GM21526 (cell line): ENCODE results near the gene AGBL1.

Experiments used
- ATAC-seq: cut with Tn5 transposase; IDR thresholded peaks from one replicate; pipeline ENCODE4 v1.9.1; 2021; ENCODE audit warnings: moderate library complexity; ENCODE audit not compliant: unreplicated experiment, low FRiP score

Gene AGBL1

GRCh38 chr15:86892774-86893449, 813.2 kb downstream of the AGBL1 start:
- no peak for ATAC-seq

DNA sequence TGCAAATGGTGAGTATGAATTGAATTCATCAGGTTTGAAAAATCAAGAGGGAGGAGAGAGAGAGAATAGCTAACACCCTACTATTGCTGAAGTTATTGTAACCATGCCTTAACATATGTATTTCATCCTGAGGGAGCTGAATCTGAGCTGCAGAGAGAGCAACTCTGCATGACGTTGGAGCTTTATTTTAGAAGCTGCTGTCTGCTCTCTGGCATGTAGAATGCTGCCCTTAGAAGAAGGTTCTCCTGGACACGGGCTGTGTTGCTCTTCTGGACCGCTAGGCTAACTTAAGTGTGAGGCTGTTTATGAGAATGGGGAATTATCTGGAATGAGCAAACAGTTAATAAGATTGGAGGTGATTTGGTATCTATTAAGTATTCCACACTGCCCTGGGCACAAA, 814.6 kb downstream of the AGBL1 start:
- ATAC-seq: no peak

GRCh38 chr15:86903642-86904421, 824.2 kb downstream of the AGBL1 start:
- ATAC-seq: no peak

DNA sequence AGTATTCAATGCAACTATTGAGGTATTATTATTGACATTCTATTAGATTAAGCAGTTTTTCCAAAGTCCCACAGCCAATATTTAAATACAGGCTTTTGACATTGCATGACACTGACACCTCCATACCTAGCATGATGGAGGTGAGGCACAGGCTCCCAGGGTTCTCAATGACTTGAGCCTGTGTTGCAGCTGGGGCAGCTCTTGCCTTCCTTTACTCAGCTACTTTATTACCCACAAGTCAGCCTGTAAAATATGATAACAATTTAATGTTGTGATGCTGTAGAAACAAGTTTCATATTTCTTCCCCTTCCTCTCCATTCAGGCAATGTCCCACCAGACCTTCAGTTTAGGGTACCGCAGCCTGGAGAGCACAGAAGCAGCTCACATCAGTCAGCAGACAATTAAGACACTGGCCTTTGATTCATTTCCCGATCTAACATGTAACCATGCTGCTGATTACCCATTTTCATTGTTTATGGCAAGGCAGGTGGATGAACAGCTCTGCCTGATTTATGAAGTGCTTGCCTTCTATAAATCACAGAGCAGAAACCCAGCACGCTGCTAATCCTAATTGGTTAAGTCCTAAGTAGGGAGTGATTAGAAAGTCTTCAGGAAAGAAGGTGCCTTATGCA, 826.1 kb downstream of the AGBL1 start:
- no peak for ATAC-seq

DNA sequence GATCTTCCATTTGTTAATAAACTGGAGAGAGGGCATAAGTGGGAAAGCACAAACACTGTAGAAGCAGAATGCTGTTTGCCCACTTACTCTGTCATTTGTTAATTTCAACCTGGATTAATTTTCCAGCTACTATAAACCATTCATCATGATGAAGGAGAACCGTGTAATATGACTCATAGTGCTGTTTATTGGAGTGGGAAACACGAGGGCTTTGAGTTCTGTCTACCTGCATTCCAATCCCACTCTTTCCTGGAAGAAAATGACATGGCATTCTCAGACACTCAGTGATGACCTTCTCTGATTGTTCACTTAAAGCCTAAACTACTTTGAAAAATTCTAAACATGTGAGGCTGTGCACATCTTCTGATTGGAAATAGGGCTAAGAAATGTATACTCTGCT, 826.7 kb downstream of the AGBL1 start:
- ATAC-seq: no peak

- no peak for ATAC-seq
These were observed 831.4 kb downstream of the AGBL1 start for GRCh38 chr15:86911022-86911421.

DNA sequence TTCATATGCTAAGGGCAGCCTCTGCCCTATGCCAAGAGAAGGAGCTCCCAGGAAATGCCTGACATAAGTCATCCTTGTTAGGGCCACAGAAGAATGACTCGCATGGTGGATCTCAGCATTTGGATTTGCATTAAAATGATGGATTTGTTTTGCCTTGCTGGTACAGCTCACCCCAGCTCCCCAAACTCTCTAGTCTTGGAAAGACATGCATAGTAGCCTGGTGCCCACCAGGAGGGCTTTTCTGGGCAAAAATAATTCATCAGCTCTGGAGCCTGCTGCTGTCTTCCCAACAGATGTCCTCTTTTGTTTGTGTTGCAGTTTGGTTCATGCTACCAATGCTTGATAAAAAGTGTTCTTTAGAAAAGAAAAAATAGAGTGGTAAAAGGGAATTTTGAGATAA, 833.0 kb downstream of the AGBL1 start:
- ATAC-seq: no peak

DNA sequence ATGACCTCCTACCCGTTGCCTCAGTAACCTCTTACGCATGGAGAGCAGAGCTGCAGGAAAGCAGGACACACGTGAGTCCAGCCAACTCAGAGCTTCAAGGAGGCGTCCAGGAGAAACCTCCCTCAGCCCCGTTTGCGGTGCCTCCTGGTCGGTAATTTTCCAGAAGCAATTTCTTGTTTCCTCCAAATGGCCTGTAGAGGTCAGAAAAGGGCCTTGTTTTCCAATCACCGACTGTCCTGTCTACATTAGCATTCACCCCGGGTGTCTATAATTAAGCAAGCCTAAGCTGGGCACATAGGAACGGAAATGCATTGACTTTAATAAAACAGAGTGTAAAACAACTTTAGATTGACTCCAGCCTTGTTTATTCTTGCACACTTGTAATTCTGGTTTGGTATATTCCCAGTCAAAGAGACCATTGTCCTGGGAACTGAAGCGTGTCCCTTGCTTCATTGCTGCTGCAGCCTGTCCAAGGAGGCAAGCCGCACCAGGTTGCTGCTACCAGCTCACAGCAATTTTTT, 836.2 kb downstream of the AGBL1 start:
- no peak for ATAC-seq

DNA sequence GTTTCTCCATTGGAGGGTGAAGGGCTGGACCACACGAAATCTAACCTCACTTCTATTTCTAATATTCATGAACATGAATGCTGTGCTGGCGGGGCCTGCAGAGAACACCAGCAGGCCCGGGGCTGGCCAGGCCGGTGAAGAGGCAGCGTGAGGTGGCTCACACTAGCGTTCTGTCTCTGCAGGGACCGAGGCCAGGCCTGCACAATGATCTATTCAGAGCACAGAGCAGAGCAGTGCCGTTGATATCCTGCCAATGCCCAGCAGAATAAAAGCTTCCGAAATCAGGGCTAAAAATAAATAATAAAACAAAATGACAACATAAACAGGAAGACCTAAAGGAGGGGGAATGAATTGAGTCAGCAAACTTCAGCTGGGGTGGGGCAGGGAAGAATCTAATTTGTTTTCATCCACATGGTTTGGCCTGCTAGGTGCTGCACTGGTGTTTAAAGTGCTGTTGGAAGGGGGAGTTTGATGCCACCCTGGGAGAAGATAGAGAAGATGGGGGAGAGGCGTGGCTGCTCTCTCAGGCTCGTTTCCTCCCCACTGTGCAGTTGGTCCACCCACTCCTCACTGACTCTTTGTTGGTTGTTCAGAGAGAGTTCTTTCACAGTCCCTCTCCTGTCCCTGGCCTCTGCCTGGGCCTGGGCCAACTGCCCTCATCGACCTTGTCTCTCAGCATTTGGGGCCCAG, 837.1 kb downstream of the AGBL1 start:
- no peak for ATAC-seq

- ATAC-seq: no peak
These were observed 837.6 kb downstream of the AGBL1 start for GRCh38 chr15:86917361-86917671.

DNA sequence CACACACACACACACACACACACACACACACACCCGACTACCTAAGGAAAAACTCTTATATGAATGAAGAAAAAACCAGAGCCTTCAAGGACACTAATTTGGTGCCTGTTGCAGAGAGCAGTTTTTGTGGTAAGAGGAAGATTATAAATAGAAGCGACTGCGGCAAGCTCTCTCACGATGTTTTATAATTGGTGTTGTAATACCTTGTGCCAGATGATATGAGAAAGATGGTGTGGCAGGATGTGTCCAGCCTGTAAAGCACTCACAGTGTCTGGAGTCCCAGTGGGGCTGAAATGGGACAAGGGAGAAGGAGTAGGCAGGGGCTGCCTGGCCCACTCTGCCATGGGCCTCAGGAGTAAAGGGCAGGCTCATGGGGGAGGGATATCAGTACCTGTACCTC, 839.9 kb downstream of the AGBL1 start:
- no peak for ATAC-seq

GRCh38 chr15:86929461-86929860, 849.8 kb downstream of the AGBL1 start:
- ATAC-seq: no peak

DNA sequence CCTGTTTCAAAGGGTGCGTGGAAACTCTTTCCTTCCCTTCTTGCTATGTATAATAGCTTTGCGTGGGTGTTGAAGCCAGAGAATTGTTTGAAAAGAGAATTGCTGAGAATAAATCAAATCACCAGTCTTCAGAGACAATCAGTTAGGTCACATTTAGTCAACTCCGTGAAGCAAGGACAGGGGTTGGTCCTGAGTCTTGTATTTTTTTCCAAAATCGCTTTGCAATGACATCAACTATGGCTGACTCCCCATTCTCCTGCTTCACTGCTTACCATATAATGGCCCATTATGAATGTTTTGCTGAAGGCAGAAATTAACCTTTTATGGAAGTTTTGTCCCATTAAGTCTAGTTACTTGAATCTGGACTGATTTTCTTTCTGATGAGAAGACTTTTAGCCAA, 852.8 kb downstream of the AGBL1 start:
- no peak for ATAC-seq

DNA sequence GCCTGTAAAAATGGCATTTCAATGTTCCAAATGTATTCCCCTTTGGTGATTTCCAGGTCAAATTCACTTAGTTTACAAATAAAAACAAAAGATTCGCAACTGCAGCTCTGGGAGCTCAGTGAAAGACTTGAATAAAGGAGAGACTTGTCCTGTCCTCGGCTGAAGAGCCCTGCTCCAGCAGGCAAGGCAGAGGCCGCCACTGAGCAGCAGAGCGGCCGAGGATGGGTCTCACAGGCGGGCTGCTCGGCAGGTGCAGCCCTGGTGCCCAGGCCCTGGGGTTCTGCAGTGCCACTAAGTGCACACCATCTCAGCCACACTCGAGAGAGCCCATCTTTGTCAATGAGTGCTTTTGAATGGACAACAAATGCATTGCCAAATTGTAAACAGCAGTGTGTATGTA, 856.2 kb downstream of the AGBL1 start:
- ATAC-seq: no peak

GRCh38 chr15:86942285-86942684, 862.6 kb downstream of the AGBL1 start:
- no peak for ATAC-seq

DNA sequence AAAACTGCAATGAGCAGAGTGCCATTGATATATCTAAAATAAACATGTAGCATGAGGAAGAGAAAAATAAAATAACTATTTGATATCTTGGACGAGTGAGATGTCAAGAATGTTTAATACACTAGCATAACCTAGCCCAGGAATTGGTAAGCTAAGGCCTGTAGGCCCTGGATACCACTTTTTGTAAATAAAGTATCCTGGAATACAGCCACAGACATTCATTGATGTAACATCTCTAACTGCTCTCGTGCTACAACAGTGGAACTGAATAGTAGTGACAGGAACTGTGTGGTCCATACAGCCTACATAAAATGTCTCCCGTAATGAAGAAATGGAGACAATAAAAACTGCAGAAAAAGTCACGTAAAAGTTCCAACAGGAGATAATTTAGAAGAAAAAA, 869.0 kb downstream of the AGBL1 start:
- no peak for ATAC-seq

DNA sequence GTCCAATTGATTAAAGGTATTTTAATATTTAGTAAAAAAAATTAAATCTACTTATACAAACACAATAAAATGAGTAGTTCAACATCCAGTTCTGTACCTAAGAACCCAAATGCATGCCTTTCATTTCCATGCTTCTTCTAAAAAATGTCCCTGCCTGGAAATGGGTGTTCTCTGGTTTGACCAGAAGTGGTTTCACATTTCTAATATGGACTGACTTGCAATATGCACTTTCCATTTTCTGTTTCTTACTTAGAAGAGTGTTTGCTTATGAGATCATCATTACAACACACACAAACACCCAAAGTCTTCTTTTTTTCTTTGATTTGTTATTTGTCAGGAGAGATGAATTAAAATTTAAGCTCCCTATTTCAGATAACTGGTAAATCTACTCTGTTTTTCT, 879.6 kb downstream of the AGBL1 start:
- ATAC-seq: no peak

- ATAC-seq: no peak
These were observed 882.0 kb downstream of the AGBL1 start for GRCh38 chr15:86961669-86962068.

- ATAC-seq: no peak
These were observed 884.6 kb downstream of the AGBL1 start for GRCh38 chr15:86964271-86964670.

GRCh38 chr15:86968244-86968643, 888.6 kb downstream of the AGBL1 start:
- no peak for ATAC-seq

- no peak for ATAC-seq
These were observed 889.7 kb downstream of the AGBL1 start for GRCh38 chr15:86969364-86969763.
